ENCODE measurements around the gene SMG6. TPM values are rescaled to one million over a fixed set of nuclear protein-coding genes. Genes with fewer than 3 reads are reported as not detected.

Gene SMG6
- total RNA-seq, 1 experiment from 2014 or later: 28.6 TPM

DNA sequence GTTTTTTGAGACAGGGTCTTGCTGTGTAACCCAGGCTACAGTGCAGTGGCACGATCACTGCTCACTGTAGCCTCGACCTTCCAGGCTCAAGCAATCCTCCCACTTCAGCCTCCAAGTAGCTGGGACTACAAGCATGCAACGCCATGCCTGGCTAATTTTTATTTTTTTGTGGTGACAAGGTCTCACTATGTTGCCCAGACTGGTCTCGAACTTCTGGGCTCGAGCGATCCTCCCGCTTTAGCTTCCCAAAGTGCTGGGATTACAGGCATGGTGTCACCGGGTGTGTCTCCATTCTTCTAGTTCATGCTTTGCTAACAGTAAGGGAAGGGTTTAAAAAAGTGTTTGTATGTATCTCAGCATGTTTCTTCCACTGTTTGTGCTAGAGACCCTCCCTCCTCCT is 146.9 kb downstream of the SMG6 start:
- Mint-ChIP-seq H3K9me3 (no peaks in the 10 kb centered on the region), H3K36me3 (ENCODE audit: insufficient read depth in 1 of 3, low read depth in 3 of 3) (peaks cover 0 to 8% (median 4%) of the 10 kb centered on the region in 3 experiments; a peak in 5 of 7 replicates), H3K27ac (peak overlapping the region in 2 of 3 experiments; percentile 27 to 35; a peak in 1 of 7 replicates), H3K27me3 (ENCODE audit: low read depth) (no peaks in the 10 kb centered on the region; the same call in 1 of the 2 replicates), H3K4me1 (no peaks in the 10 kb centered on the region), H3K4me3 (no peak overlapping the region)
- H3K4ac ChIP-seq (ENCODE audit: low read depth, low read length): no peak overlapping the region
- TF ChIP-seq CTCF (conservative IDR thresholded peaks at IDR 0.05): no peak
- no peak overlapping the region for H2BK5ac ChIP-seq (ENCODE audit: insufficient read length, low read length)
- H3K27me3 ChIP-seq (ENCODE audit: insufficient read depth, low read length): no peaks in the 10 kb centered on the region
- H4K5ac ChIP-seq (ENCODE audit: insufficient read length, low read depth, low read length): no peak overlapping the region
- no peak for DNase-seq
- no peaks in the 10 kb centered on the region for H3K9me3 ChIP-seq (ENCODE audit: control insufficient read depth, low read depth, low read length)
- H3K56ac ChIP-seq (ENCODE audit: insufficient read length, low read depth, low read length): no peak overlapping the region
- no peaks in the 10 kb centered on the region for H3K79me1 ChIP-seq (ENCODE audit: insufficient read depth, low read depth, low read length, poor library complexity, severe bottlenecking)
- H2AK5ac ChIP-seq (ENCODE audit: insufficient read length, low read length): no peak overlapping the region
- no peak overlapping the region for H4K91ac ChIP-seq (ENCODE audit: insufficient read length, low read depth, low read length)
- H3K18ac ChIP-seq (ENCODE audit: insufficient read length, low read depth, low read length): no peak overlapping the region
- no peak overlapping the region for H2BK12ac ChIP-seq (ENCODE audit: insufficient read length, low read depth, low read length)
- H3K27ac ChIP-seq (ENCODE audit: insufficient read length, low read depth, low read length): no peak overlapping the region
- no peak overlapping the region for H3K9ac ChIP-seq (ENCODE audit: extremely low read depth, insufficient read length, low read length)
- H3K79me2 ChIP-seq (ENCODE audit: insufficient read depth, low read length): no peaks in the 10 kb centered on the region
- no peak overlapping the region for H3K4me2 ChIP-seq (ENCODE audit: insufficient read depth, insufficient read length, low read length)
- no peak overlapping the region for H4K8ac ChIP-seq (replicated peaks; ENCODE audit: insufficient read length, low read depth, low read length)
- H2BK120ac ChIP-seq (ENCODE audit: low read depth, low read length, poor library complexity, severe bottlenecking): no peak overlapping the region
- H3K14ac ChIP-seq (ENCODE audit: insufficient read depth, low read length): no peak overlapping the region
- H3K4me1 ChIP-seq (ENCODE audit: insufficient read depth, low read length): no peaks in the 10 kb centered on the region
- no peak overlapping the region for H2BK20ac ChIP-seq (ENCODE audit: low read depth, low read length, poor library complexity, severe bottlenecking)
- H4K20me1 ChIP-seq (ENCODE audit: control insufficient read depth, insufficient read depth, insufficient read length): no peaks in the 10 kb centered on the region
- no peak overlapping the region for H2BK15ac ChIP-seq (ENCODE audit: low read depth, low read length)
- H3T11ph ChIP-seq (ENCODE audit: low read length): no peak overlapping the region
- no peaks in the 10 kb centered on the region for H3K23me2 ChIP-seq (ENCODE audit: insufficient read length, low read depth, low read length, poor library complexity, severe bottlenecking)
- no peak overlapping the region for H3K23ac ChIP-seq (ENCODE audit: insufficient read length, low read depth, low read length)
- WGBS (ENCODE audit: extremely low coverage, insufficient read length, low lambda C conversion rate): no CpG with 5 or more reads among the region's 8 CpGs
- no peak overlapping the region for H2AFZ ChIP-seq (ENCODE audit: low read length)
